Tibial nerve (tissue), 4 donors: ENCODE results near the gene PSMB8. TPM values are rescaled to one million over a fixed set of nuclear protein-coding genes. Genes with fewer than 3 reads are reported as not detected.
A peak's percentile ranks its signal among the peaks of the same experiment; 100 is the strongest.
"Not testable (repeated sequence)": the region's sequence is repeated elsewhere in the genome, so short reads cannot be mapped to it uniquely, and the experiment has no call there.

Source experiments
- DNase-seq, 2 donors: peaks; one replicate each; pipeline ENCODE4 v3.0.0-alpha.2; 2019; ENCODE audit warnings: low spot score in 2 of 2
- H3K27ac ChIP-seq, 4 donors: fragments of 200-600 bp; sonication (generic) in 3 of 4; one replicate each; pipeline ENCODE4 v1.5.1; 2017 to 2019; ENCODE audit warnings: mild to moderate bottlenecking in 1 of 4
- H3K27me3 ChIP-seq, 2 donors: fragments of 200-600 bp; sonication (generic) in 1 of 2; one replicate each; pipeline versions ENCODE4 v1.5.1 to v1.6.0; 2017 to 2019
- H3K36me3 ChIP-seq, 3 donors: fragments of 200-600 bp; sonication (generic); one replicate each; pipeline ENCODE4 v1.5.1; 2018 to 2019
- H3K4me1 ChIP-seq, 4 donors: fragments of 200-600 bp; sonication (generic) in 3 of 4; one replicate each; pipeline ENCODE4 v1.5.1; 2017 to 2019
- H3K4me3 ChIP-seq, 4 donors: fragments of 200-600 bp; sonication (generic) in 3 of 4; one replicate each; pipeline ENCODE4 v1.5.1; 2017 to 2019; ENCODE audit warnings: mild to moderate bottlenecking in 1 of 4, moderate library complexity in 1 of 4
- H3K9me3 ChIP-seq, 4 donors: fragments of 200-600 bp; sonication (generic) in 3 of 4; one replicate each; pipeline ENCODE4 v1.5.1; 2017 to 2019
- CTCF ChIP-seq, 5 experiments: fragments of 200-600 bp in 3 of 5; fragments of 450-650 bp in 2 of 5; sonication (generic) in 3 of 5; IDR thresholded peaks; one replicate each; pipeline ENCODE4 v1.5.1; 2016 to 2019; ENCODE audit warnings: antibody characterized with exemption in 5 of 5, mild to moderate bottlenecking in 3 of 5, moderate library complexity in 2 of 5
- EP300 ChIP-seq, 2 donors: sonication (generic); formaldehyde crosslinking; IDR thresholded peaks; one replicate each; pipeline ENCODE4 v1.6.1; 2017; ENCODE audit warnings: antibody characterized with exemption in 2 of 2, mild to moderate bottlenecking in 1 of 2
- POLR2A ChIP-seq, 2 donors: fragments of 450-650 bp; IDR thresholded peaks; one replicate each; pipeline ENCODE4 v1.6.1; 2017; ENCODE audit warnings: antibody characterized with exemption in 2 of 2, mild to moderate bottlenecking in 2 of 2, moderate library complexity in 2 of 2
- WGBS, 2 donors: methylation state at CpG; one replicate each; pipeline ENCODE4 v1.1.5; 2018; 5-methylcytosine and 5-hydroxymethylcytosine counted together
- total RNA-seq, 4 donors: library from RNA; depleted of rRNA; stranded (reverse); fragments of >200 nt; gene quantifications; one replicate each; pipeline ENCODE4 v1.1.0, GENCODE V29; 2016

Gene PSMB8
- total RNA-seq, 4 donors from 2014 or later: 16.3 to 39.0 (median 28.4) TPM

- no peaks in the 10 kb centered on the region for H3K27me3 ChIP-seq
- no peak for DNase-seq
- H3K4me3 ChIP-seq: peak overlapping the region in 1 of 4 donors; percentile 33
- 87 to 89% methylated on average over 2 of the region's 2 CpGs for WGBS, 2 donors
- H3K27ac ChIP-seq: peak overlapping the region in 1 of 4 donors; percentile 69
- TF ChIP-seq EP300 (IDR thresholded peaks at IDR 0.05) (no peak), CTCF (IDR thresholded peaks at IDR 0.05) (no peak), POLR2A (IDR thresholded peaks at IDR 0.05) (no peak)
- H3K36me3 ChIP-seq: no peaks in the 10 kb centered on the region
- H3K9me3 ChIP-seq: no peaks in the 10 kb centered on the region
- peaks cover 0 to 12% (median 0%) of the 10 kb centered on the region in 4 donors for H3K4me1 ChIP-seq
Observed at GRCh38 chr6:32815996-32816395, 27.9 kb downstream of the PSMB8 start.

- Histone ChIP-seq H3K4me1 (peaks cover 0 to 12% (median 0%) of the 10 kb centered on the region in 4 donors), H3K36me3 (no peaks in the 10 kb centered on the region), H3K27me3 (no peaks in the 10 kb centered on the region), H3K4me3 (peak overlapping the region in 1 of 4 donors; percentile 33), H3K9me3 (no peaks in the 10 kb centered on the region), H3K27ac (no peak overlapping the region)
- DNase-seq: peak in 1 of 2 donors; percentile 25
- 55 to 71% methylated on average over 5 of the region's 5 CpGs for WGBS, 2 donors
- TF ChIP-seq CTCF (IDR thresholded peaks at IDR 0.05) (no peak), EP300 (IDR thresholded peaks at IDR 0.05) (no peak), POLR2A (IDR thresholded peaks at IDR 0.05) (no peak)
Observed at GRCh38 chr6:32815115-32815514, 28.7 kb downstream of the PSMB8 start.

- no peak overlapping the region for H3K4me3 ChIP-seq
- no peak for DNase-seq
- no peak overlapping the region for H3K27ac ChIP-seq
- H3K9me3 ChIP-seq: no peaks in the 10 kb centered on the region
- TF ChIP-seq POLR2A (IDR thresholded peaks at IDR 0.05): no peak
- TF ChIP-seq CTCF (IDR thresholded peaks at IDR 0.05): no peak
- TF ChIP-seq EP300 (IDR thresholded peaks at IDR 0.05): no peak
- WGBS, 2 donors: 92 to 95% methylated on average over 2 of the region's 2 CpGs
- H3K4me1 ChIP-seq: peaks cover 0 to 12% (median 0%) of the 10 kb centered on the region in 4 donors
- H3K27me3 ChIP-seq: no peaks in the 10 kb centered on the region
- H3K36me3 ChIP-seq: no peaks in the 10 kb centered on the region
Observed at GRCh38 chr6:32814145-32814544, 29.7 kb downstream of the PSMB8 start.

- DNase-seq: no peak
- 0 to 44% methylated on average over 1 of the region's 1 CpG for WGBS, 2 donors
- TF ChIP-seq CTCF (IDR thresholded peaks at IDR 0.05) (no peak), EP300 (IDR thresholded peaks at IDR 0.05) (no peak), POLR2A (IDR thresholded peaks at IDR 0.05) (no peak)
- Histone ChIP-seq H3K36me3 (no peaks in the 10 kb centered on the region), H3K9me3 (no peaks in the 10 kb centered on the region), H3K4me1 (no peaks in the 10 kb centered on the region), H3K27ac (no peak overlapping the region), H3K27me3 (peaks cover 0 to 29% of the 10 kb centered on the region in 2 donors), H3K4me3 (no peak overlapping the region)
Observed at GRCh38 chr6:32809171-32809570, 34.7 kb downstream of the PSMB8 start.

GRCh38 chr6:32807020-32807580, 36.7 kb downstream of the PSMB8 start:
- Histone ChIP-seq H3K36me3 (no peaks in the 10 kb centered on the region), H3K4me1 (no peaks in the 10 kb centered on the region), H3K9me3 (no peaks in the 10 kb centered on the region), H3K4me3 (no peak overlapping the region), H3K27ac (no peak overlapping the region), H3K27me3 (peaks cover 0 to 44% of the 10 kb centered on the region in 2 donors)
- 63 to 83% methylated on average over 5 of the region's 5 CpGs for WGBS, 2 donors
- TF ChIP-seq CTCF (IDR thresholded peaks at IDR 0.05): no peak
- TF ChIP-seq EP300 (IDR thresholded peaks at IDR 0.05): no peak
- no peak for TF ChIP-seq POLR2A (IDR thresholded peaks at IDR 0.05)
- no peak for DNase-seq

GRCh38 chr6:32805404-32805803, 38.4 kb downstream of the PSMB8 start:
- H3K27me3 ChIP-seq: peaks cover 0 to 57% of the 10 kb centered on the region in 2 donors
- not testable (repeated sequence) for DNase-seq, H3K27ac ChIP-seq, H3K4me1 ChIP-seq, H3K9me3 ChIP-seq, H3K36me3 ChIP-seq, H3K4me3 ChIP-seq
